ENCODE results near the gene FAM13A.

Gene FAM13A

GRCh38 chr4:88812420-88812819, 244.6 kb downstream of the FAM13A start:
- DNase-seq (ENCODE audit: low read depth) = no peak

GRCh38 chr4:88811904-88812303, 245.1 kb downstream of the FAM13A start:
- no peak for DNase-seq (ENCODE audit: low read depth)

- no peak for DNase-seq (ENCODE audit: low read depth)
Observed at GRCh38 chr4:88810325-88810724, 246.7 kb downstream of the FAM13A start.

- DNase-seq (ENCODE audit: low read depth) = no peak
Observed at GRCh38 chr4:88809576-88810219, 247.3 kb downstream of the FAM13A start.

GRCh38 chr4:88809101-88809500, 247.9 kb downstream of the FAM13A start:
- no peak for DNase-seq (ENCODE audit: low read depth)

GRCh38 chr4:88807499-88807898, 249.5 kb downstream of the FAM13A start:
- no peak for DNase-seq (ENCODE audit: low read depth)

- no peak for DNase-seq (ENCODE audit: low read depth)
Observed at GRCh38 chr4:88804234-88804633, 252.8 kb downstream of the FAM13A start.

- no peak for DNase-seq (ENCODE audit: low read depth)
Observed at GRCh38 chr4:88803600-88804096, 253.3 kb downstream of the FAM13A start.

- DNase-seq (ENCODE audit: low read depth) = no peak
Observed at GRCh38 chr4:88802585-88803286, 254.2 kb downstream of the FAM13A start.

- no peak for DNase-seq (ENCODE audit: low read depth)
Observed at GRCh38 chr4:88802138-88802537, 254.8 kb downstream of the FAM13A start.

GRCh38 chr4:88799900-88800299, 257.1 kb downstream of the FAM13A start:
- no peak for DNase-seq (ENCODE audit: low read depth)

- DNase-seq (ENCODE audit: low read depth) = no peak
Observed at GRCh38 chr4:88797725-88798124, 259.3 kb downstream of the FAM13A start.

GRCh38 chr4:88796545-88796944, 260.4 kb downstream of the FAM13A start:
- no peak for DNase-seq (ENCODE audit: low read depth)

GRCh38 chr4:88794952-88795351, 262.0 kb downstream of the FAM13A start:
- no peak for DNase-seq (ENCODE audit: low read depth)

- DNase-seq (ENCODE audit: low read depth) = no peak
Observed at GRCh38 chr4:88794087-88794690, 262.8 kb downstream of the FAM13A start.

GRCh38 chr4:88793475-88793874, 263.5 kb downstream of the FAM13A start:
- DNase-seq (ENCODE audit: low read depth) = no peak

GRCh38 chr4:88792821-88793220, 264.2 kb downstream of the FAM13A start:
- DNase-seq (ENCODE audit: low read depth) = no peak

GRCh38 chr4:88792268-88792781, 264.7 kb downstream of the FAM13A start:
- no peak for DNase-seq (ENCODE audit: low read depth)

GRCh38 chr4:88791274-88791673, 265.7 kb downstream of the FAM13A start:
- DNase-seq (ENCODE audit: low read depth) = no peak

- no peak for DNase-seq (ENCODE audit: low read depth)
Observed at GRCh38 chr4:88788895-88789294, 268.1 kb downstream of the FAM13A start.

GRCh38 chr4:88788424-88788823, 268.6 kb downstream of the FAM13A start:
- no peak for DNase-seq (ENCODE audit: low read depth)

- DNase-seq (ENCODE audit: low read depth) = no peak
Observed at GRCh38 chr4:88786011-88786410, 271.0 kb downstream of the FAM13A start.

- no peak for DNase-seq (ENCODE audit: low read depth)
Observed at GRCh38 chr4:88780389-88780788, 276.6 kb downstream of the FAM13A start.
